ENCODE data around the gene RAB36.

RAB36 gene

GRCh38 chr22:23150762-23151161, 5.5 kb downstream of the RAB36 start:
- in situ Hi-C loops (cut with HindIII; ENCODE audit: low pct_ligation_motif_present, low pct_unique_long_range_greater_than_20kb, low sequenced_read_pairs): no loop called here
- no peak for DNase-seq

DNA sequence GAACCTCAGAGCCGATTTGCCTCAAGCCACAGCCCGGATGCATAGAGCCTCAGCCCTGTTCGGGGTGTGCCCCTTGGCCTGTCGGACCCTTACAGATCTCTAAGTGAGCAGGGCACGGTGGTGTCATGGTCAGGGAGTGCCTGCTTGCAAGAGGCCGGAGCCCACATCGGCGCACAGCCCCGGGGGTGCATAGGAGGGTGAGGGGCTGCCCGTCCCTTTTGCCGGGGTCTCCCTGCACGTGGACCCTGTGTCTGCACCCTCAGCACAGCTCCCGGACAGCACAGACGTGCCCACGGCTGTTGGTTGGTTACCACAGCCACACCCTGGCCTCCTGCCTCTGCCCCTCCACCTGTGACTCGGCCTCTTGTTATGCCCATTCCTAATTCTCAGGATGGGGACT, 6.5 kb downstream of the RAB36 start:
- in situ Hi-C loops (cut with HindIII; ENCODE audit: low pct_ligation_motif_present, low pct_unique_long_range_greater_than_20kb, low sequenced_read_pairs): no loop called here
- DNase-seq: no peak

- in situ Hi-C loops (cut with HindIII; ENCODE audit: low pct_ligation_motif_present, low pct_unique_long_range_greater_than_20kb, low sequenced_read_pairs): no loop called here
- DNase-seq: no peak
These were observed 7.2 kb downstream of the RAB36 start for GRCh38 chr22:23152238-23153114.

GRCh38 chr22:23153994-23154393, 8.7 kb downstream of the RAB36 start:
- in situ Hi-C loops (cut with HindIII; ENCODE audit: low pct_ligation_motif_present, low pct_unique_long_range_greater_than_20kb, low sequenced_read_pairs): no loop called here
- DNase-seq: no peak

DNA sequence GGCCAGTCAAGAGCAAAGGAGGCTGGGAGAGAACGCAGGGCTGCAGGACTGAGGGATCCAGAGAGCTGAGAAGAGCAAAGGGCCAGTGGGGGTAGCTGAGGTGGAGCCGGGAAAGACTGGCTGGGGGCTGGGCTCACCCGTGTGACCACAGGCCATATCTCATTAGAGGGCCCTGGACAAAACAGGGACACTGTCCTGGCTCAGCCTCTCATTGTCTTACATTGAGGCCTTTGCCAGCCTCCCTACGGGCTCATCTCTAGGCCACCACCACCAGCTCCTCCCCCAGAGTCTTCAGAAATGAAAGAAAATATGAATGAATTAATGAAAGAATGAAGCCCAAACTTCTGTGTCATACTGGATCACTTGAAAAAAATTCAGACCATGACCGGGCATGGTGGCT, 9.2 kb downstream of the RAB36 start:
- DNase-seq: no peak
- in situ Hi-C loops (cut with HindIII; ENCODE audit: low pct_ligation_motif_present, low pct_unique_long_range_greater_than_20kb, low sequenced_read_pairs): no loop called here

DNA sequence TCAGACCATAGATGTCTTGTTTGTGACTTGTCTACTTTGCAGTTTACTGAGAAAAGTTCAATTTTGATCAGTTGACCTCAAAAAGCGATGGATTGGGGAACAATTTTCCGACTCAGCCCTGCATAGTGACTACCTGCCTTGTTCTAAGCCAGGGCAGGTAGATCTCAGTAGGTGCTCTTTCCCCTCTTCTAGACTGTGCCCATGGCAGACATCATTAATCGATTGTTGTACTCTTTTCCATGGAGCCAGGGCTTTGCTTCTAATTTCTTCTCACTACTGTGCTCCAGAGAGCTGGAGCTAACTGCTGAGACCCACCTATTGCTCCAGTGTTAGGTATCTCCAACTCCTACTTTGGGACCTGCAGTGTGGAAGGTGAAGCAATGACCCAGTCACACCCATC, 9.9 kb downstream of the RAB36 start:
- no peak for DNase-seq
- in situ Hi-C loops (cut with HindIII; ENCODE audit: low pct_ligation_motif_present, low pct_unique_long_range_greater_than_20kb, low sequenced_read_pairs): no loop called here

DNA sequence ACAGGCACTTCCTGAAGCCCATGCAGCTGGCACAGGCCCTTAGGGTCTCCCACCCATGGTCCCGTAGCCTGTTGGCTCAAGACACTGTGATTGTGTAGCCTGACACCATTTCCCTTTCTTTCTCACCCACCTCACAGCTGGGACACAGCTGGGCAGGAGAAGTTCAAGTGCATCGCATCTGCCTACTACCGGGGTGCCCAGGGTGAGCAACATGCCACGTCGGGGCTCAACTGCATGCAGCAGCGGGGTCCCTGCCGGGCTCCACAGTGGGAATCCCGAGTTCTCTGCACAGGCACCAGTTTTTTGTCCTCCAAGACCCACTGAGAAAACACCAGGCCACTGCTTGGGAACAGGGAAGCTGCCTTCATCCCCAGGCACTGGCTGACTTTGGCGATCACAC, 10.6 kb downstream of the RAB36 start:
- no peak for DNase-seq
- in situ Hi-C loops (cut with HindIII; ENCODE audit: low pct_ligation_motif_present, low pct_unique_long_range_greater_than_20kb, low sequenced_read_pairs): no loop called here

GRCh38 chr22:23156286-23156685, 11.0 kb downstream of the RAB36 start:
- in situ Hi-C loops (cut with HindIII; ENCODE audit: low pct_ligation_motif_present, low pct_unique_long_range_greater_than_20kb, low sequenced_read_pairs): no loop called here
- DNase-seq: no peak

DNA sequence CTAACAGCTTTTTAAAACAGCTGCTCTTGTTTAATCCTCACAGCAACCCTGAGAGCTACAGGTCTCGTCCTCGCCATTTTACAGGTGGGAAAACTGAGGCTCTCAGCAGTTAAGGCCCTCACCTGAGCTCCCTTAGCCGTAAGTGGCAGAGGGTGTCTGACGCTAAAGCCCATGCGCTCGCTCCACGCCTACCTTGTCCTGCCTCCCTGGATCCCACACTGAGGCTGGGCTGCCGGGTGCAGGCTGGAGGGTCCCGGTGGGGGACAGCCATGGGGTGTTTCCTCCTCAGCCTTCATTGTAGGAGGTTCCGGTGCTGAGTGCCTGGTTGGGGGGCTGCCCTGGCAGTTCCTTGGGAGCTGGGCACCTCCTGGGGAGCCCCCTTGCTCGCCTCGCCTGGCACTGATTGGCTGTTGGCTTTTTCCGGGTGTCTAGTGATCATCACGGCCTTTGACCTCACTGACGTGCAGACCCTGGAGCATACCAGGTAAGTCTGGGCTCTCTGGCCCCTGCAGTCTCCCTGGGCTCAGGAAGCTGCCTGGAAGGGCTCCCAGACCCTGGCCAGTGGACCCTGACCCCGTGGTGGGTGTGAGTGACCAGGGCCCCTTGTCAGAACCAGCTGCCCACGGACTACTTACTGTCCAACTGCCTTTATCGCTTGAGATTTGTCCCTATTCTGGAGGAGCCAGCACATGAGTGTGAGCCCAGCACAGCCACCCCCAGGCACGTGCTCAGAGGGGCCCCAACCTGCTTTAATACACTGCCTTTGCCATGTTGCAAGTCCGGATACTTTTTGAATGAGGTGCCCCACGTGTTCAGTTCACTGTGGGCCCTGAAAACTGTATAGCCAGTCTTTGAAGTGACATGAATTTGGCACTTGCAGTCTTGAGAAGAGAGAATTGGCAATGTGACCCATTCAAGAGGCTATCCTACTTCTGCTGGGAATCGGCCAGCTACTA, 12.6 kb downstream of the RAB36 start:
- in situ Hi-C loops (cut with HindIII; ENCODE audit: low pct_ligation_motif_present, low pct_unique_long_range_greater_than_20kb, low sequenced_read_pairs): no loop called here
- DNase-seq: no peak

DNA sequence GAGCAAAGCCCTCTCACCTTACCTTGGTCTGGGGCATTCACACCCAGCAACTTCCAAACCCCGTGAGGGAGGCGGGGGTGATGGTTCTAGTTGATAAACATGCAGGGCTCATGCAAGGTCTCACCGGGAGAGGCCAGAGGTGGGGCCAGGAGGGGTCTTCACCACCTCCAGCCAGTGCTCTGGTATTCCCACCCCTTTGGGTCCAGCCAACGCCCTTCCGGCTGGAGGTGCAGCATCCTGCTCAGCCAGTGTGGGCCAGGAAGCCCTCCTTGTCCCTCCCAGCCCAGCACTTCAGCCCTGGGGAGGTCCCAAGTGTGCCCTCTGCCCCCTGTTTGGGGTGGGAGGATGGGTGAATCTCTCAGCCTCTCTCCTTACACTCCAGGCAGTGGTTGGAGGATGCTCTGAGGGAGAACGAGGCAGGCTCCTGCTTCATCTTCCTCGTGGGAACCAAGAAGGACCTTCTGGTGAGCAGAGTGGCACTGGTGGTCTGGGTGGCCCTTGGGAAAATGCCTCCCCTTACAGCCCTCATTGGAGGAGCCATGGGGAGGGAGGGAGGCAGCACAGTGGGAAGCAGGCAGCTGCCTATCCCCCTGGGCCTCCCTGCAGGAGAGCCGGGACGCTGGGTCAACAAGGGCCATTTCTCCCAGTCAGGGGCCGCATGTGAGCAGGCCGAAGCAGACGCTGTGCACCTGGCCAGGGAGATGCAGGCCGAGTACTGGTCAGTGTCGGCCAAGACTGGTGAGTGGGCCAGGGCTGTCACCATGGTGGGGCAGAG, 13.4 kb downstream of the RAB36 start:
- in situ Hi-C loops (cut with HindIII; ENCODE audit: low pct_ligation_motif_present, low pct_unique_long_range_greater_than_20kb, low sequenced_read_pairs): no loop called here
- DNase-seq: no peak

GRCh38 chr22:23159291-23159630, 14.0 kb downstream of the RAB36 start:
- in situ Hi-C loops (cut with HindIII; ENCODE audit: low pct_ligation_motif_present, low pct_unique_long_range_greater_than_20kb, low sequenced_read_pairs): no loop called here
- DNase-seq: no peak

DNA sequence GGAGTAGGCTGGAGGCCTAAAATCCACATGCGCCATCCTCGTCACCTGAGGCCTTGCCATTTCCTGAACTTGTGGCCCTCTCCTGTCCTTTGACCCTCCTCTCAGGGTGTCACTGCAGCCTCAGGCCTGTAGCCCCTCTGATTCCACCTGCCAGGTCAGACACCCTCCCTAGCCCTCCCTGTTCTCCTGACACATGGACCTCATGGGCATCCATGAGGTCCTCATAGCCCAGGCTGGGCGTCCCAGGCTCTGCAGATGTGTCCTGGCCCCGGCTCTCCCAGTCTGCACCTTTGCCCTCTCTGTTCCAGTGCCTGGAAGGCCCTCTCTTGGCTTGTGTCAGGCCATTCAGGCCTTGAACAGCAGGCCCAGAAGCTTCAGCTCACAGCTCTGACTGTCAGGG, 15.8 kb downstream of the RAB36 start:
- in situ Hi-C loops (cut with HindIII; ENCODE audit: low pct_ligation_motif_present, low pct_unique_long_range_greater_than_20kb, low sequenced_read_pairs): no loop called here
- DNase-seq: no peak

- in situ Hi-C loops (cut with HindIII; ENCODE audit: low pct_ligation_motif_present, low pct_unique_long_range_greater_than_20kb, low sequenced_read_pairs): no loop called here
- no peak for DNase-seq
These were observed 16.3 kb downstream of the RAB36 start for GRCh38 chr22:23161574-23161973.

DNA sequence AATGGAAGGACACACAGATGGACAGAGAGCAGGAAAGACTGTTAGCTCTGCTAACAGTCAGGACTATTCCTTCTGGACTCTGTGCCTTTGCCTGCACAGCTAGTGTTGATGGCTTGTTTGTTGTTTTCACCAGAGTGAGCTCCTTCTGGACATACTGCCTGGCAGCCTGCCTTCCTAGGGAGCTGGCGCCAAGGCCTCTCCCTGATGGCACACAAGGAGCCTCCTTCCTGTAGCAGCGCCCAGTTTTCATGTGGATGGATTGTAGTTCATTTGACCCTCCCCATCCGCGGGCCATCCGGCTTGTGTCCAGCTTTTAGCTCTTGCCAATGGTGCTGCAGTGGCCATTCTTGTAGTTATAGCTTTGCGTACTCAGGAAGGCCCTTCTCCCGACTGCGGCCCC, 18.4 kb downstream of the RAB36 start:
- DNase-seq: no peak
- in situ Hi-C loops (cut with HindIII; ENCODE audit: low pct_ligation_motif_present, low pct_unique_long_range_greater_than_20kb, low sequenced_read_pairs): no loop called here

DNA sequence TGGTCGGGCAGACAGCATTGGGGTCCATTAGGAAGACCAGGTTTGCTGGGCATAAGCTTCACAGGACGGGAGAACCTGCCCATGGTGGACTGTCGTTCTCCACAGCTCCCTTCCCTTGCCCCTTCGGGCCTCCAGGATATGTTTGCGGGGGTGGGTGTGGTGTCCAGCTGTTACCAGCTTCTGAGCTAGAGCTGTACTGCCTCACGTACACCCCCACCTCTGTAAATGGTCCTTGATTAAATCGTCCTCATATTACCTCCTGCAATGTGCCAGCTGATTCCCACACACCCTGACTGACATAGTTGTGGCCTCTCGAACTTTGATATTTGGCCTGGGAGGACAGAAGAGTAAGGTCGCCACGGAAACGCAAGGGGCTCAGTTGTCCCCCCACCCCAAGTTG, 18.8 kb downstream of the RAB36 start:
- in situ Hi-C loops (cut with HindIII; ENCODE audit: low pct_ligation_motif_present, low pct_unique_long_range_greater_than_20kb, low sequenced_read_pairs): no loop called here
- DNase-seq: no peak

- no peak for DNase-seq
- in situ Hi-C loops (cut with HindIII; ENCODE audit: low pct_ligation_motif_present, low pct_unique_long_range_greater_than_20kb, low sequenced_read_pairs): no loop called here
These were observed 21.0 kb downstream of the RAB36 start for GRCh38 chr22:23166042-23166831.

- no peak for DNase-seq
- in situ Hi-C loops (cut with HindIII; ENCODE audit: low pct_ligation_motif_present, low pct_unique_long_range_greater_than_20kb, low sequenced_read_pairs): no loop called here
These were observed 21.8 kb downstream of the RAB36 start for GRCh38 chr22:23166841-23167616.
